GM23248 (cell line): ENCODE measurements around the gene MARF1. TPM values are rescaled to one million over a fixed set of nuclear protein-coding genes. Genes with fewer than 3 reads are reported as not detected.
"Not testable (repeated sequence)": the region's sequence is repeated elsewhere in the genome, so short reads cannot be mapped to it uniquely, and the experiment has no call there.

Experiments used
- DNase-seq: peaks from one replicate; pipeline ENCODE4 v3.0.0-alpha.2; 2015
- H2AFZ ChIP-seq: fragments of 200-600 bp; sonication (generic); 2 replicates; pipeline ENCODE4 v1.6.1; 2016; ENCODE audit warnings: antibody characterized with exemption
- H3F3A ChIP-seq: fragments of 200-600 bp; sonication (generic); 2 replicates; pipeline ENCODE4 v1.6.1; 2016; ENCODE audit warnings: mild to moderate bottlenecking, antibody characterized with exemption, mixed run types; ENCODE audit not compliant: insufficient read depth
- H3K27ac ChIP-seq: fragments of 200-600 bp; sonication (generic); 2 replicates; pipeline ENCODE4 v1.5.1; 2016; ENCODE audit warnings: mild to moderate bottlenecking
- H3K27me3 ChIP-seq: fragments of 200-600 bp; sonication (generic); replicated peaks from 2 replicates; pipeline ENCODE4 v1.6.1; 2016; ENCODE audit warnings: mild to moderate bottlenecking; ENCODE audit not compliant: insufficient read depth
- H3K36me3 ChIP-seq: fragments of 200-600 bp; sonication (generic); 2 replicates; pipeline ENCODE4 v1.6.1; 2016; ENCODE audit warnings: low read depth, mild to moderate bottlenecking
- H3K4me1 ChIP-seq: fragments of 200-600 bp; sonication (generic); 2 replicates; pipeline ENCODE4 v1.6.1; 2016; ENCODE audit warnings: mild to moderate bottlenecking; ENCODE audit not compliant: insufficient read depth
- H3K4me2 ChIP-seq: fragments of 200-600 bp; sonication (generic); one replicate; pipeline ENCODE4 v1.6.1; 2016; ENCODE audit warnings: mild to moderate bottlenecking; ENCODE audit not compliant: unreplicated experiment
- H3K4me3 ChIP-seq: fragments of 200-600 bp; sonication (generic); 2 replicates; pipeline ENCODE4 v1.5.1; 2016; ENCODE audit warnings: mild to moderate bottlenecking
- H3K79me2 ChIP-seq: fragments of 200-600 bp; sonication (generic); 2 replicates; pipeline ENCODE4 v1.6.1; 2016; ENCODE audit warnings: mild to moderate bottlenecking; ENCODE audit not compliant: insufficient read depth
- H3K9ac ChIP-seq: fragments of 200-600 bp; sonication (generic); 2 replicates; pipeline ENCODE4 v1.6.1; 2016; ENCODE audit warnings: mild to moderate bottlenecking
- H3K9me2 ChIP-seq: fragments of 200-600 bp; sonication (generic); 2 replicates; pipeline ENCODE4 v1.6.1; 2016; ENCODE audit warnings: mixed run types, mild to moderate bottlenecking, moderate library complexity; ENCODE audit not compliant: insufficient read depth
- H3K9me3 ChIP-seq: fragments of 200-600 bp; sonication (generic); one replicate; pipeline ENCODE4 v1.6.1; 2017; ENCODE audit warnings: low read depth
- H4K20me1 ChIP-seq: fragments of 200-600 bp; sonication (generic); 2 replicates; pipeline ENCODE4 v1.6.0; 2016; ENCODE audit not compliant: insufficient read depth
- EZH2 ChIP-seq: fragments of 200-600 bp; sonication (generic); IDR thresholded peaks from 2 replicates; pipeline ENCODE4 v1.6.1; 2018; ENCODE audit warnings: antibody characterized with exemption, mild to moderate bottlenecking; ENCODE audit not compliant: insufficient read depth, poor library complexity, severe bottlenecking
- EZH2phosphoT487 ChIP-seq: fragments of 200-600 bp; sonication (generic); IDR thresholded peaks from 2 replicates; pipeline ENCODE4 v1.6.1; 2018; ENCODE audit warnings: antibody characterized with exemption, moderate library complexity, mild to moderate bottlenecking, low read depth; ENCODE audit not compliant: insufficient read depth
- WGBS, 2 experiments: methylation state at CpG; one replicate each; pipeline ENCODE4 v1.1.6; 2015 to 2017; ENCODE audit warnings: low lambda C conversion rate in 2 of 2, low coverage in 1 of 2; ENCODE audit errors: missing lambda C conversion rate in 2 of 2; 5-methylcytosine and 5-hydroxymethylcytosine counted together
- in situ Hi-C: fragments of 300-500 bp; cut with MboI; formaldehyde crosslinking; loops from 2 replicates; pipeline ENCODE4 v1.15.0; 2020
- polyA plus RNA-seq: library from polyadenylated mRNA; unstranded; fragments of >200 nt; fragmentation: Nextera tagmentation; extraction: Ambion mirVana; gene quantifications from 2 replicates; pipeline ENCODE4 v1.2.1, GENCODE V29; 2016
- total RNA-seq: library from RNA; depleted of rRNA; stranded (reverse); fragments of >200 nt; shearing (Covaris generic); gene quantifications from 2 replicates; pipeline ENCODE4 v1.2.3, GENCODE V29; 2014

Gene MARF1
- total and polyA plus RNA-seq, 2 experiments from 2014 or later: 9.2 to 20.1 TPM

DNA sequence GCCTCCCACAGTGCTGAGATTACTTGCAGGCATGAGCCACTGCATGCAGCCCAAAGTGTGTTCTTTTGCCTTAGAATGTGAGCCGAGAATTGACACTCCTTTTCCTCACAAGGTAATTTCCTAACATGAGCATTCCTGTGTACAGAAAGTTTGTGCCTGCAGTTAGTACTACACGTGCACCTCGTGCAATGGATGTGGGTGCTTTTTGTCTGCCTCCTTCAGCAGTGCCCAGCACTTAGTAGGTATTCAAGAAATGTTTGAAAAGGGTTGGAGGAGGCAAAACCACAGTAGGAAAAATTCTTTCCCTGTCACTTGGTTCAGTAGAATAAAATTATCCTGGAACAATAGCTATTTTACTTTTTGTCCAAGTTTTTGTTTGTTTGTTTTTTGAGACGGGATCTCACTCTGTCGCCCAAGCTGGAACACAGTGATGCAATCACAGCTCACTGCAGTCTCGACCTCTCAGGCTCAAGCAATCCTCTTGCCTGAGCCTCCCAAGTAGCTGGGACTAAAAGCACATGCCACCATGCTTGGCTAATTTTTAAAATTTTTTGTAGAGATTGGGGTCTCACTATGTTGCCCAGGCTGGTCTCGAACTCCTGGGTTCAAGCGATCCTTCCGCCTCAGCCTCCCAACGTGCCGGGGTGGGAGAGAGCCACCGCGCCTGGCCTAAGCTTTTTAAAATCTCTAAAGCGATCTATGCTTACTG lies 9.5 kb upstream of the MARF1 start:
- TF ChIP-seq EZH2 (no peak), EZH2phosphoT487 (no peak)
- Histone ChIP-seq H3K36me3 (no peaks in the 10 kb centered on the region; the same call in 1 of the 2 replicates), H3K4me2 (no peak overlapping the region), H3F3A (peaks cover 24% of the 10 kb centered on the region), H3K9me2 (no peaks in the 10 kb centered on the region), H3K4me3 (peak overlapping the region; percentile 66; the same call in 1 of the 2 replicates), H2AFZ (no peak overlapping the region), H3K9ac (peak overlapping the region; percentile 51; the same call in 1 of the 2 replicates), H3K79me2 (peaks cover 70% of the 10 kb centered on the region), H3K4me1 (peaks cover 27% of the 10 kb centered on the region), H3K9me3 (no peaks in the 10 kb centered on the region), H4K20me1 (0 out of 2 replicates have a peak, but pooled peaks cover 6% of the 10 kb centered on the region), H3K27ac (peak overlapping the region; percentile 69; the same call in 1 of the 2 replicates), H3K27me3 (no peaks in the 10 kb centered on the region)
- DNase-seq: no peak
- in situ Hi-C loops: no loop called here
- WGBS, 2 experiments: 73 to 76% methylated on average over 14 of the region's 14 CpGs

GRCh38 chr16:15650698-15651171 lies 7.8 kb upstream of the MARF1 start:
- DNase-seq: peak; percentile 65
- TF ChIP-seq EZH2phosphoT487: no peak
- no peak for TF ChIP-seq EZH2
- H3K79me2 ChIP-seq: peaks cover 54% of the 10 kb centered on the region
- no peaks in the 10 kb centered on the region for H3K9me2 ChIP-seq
- peak overlapping the region; percentile 73 for H2AFZ ChIP-seq
- H4K20me1 ChIP-seq: 0 out of 2 replicates have a peak, but pooled peaks cover 6% of the 10 kb centered on the region
- peak overlapping the region; percentile 91 for H3K4me3 ChIP-seq
- H3K9ac ChIP-seq: peak overlapping the region; percentile 94
- H3K4me1 ChIP-seq: peaks cover 27% of the 10 kb centered on the region
- H3K27me3 ChIP-seq: no peaks in the 10 kb centered on the region
- in situ Hi-C loops: no loop called here
- H3K9me3 ChIP-seq: no peaks in the 10 kb centered on the region
- peaks cover 25% of the 10 kb centered on the region for H3F3A ChIP-seq
- 2% methylated on average over 13 to 18 of the region's 18 CpGs for WGBS, 2 experiments
- peak overlapping the region; percentile 69 for H3K27ac ChIP-seq
- peak overlapping the region; percentile 86 for H3K4me2 ChIP-seq
- H3K36me3 ChIP-seq: no peaks in the 10 kb centered on the region

DNA sequence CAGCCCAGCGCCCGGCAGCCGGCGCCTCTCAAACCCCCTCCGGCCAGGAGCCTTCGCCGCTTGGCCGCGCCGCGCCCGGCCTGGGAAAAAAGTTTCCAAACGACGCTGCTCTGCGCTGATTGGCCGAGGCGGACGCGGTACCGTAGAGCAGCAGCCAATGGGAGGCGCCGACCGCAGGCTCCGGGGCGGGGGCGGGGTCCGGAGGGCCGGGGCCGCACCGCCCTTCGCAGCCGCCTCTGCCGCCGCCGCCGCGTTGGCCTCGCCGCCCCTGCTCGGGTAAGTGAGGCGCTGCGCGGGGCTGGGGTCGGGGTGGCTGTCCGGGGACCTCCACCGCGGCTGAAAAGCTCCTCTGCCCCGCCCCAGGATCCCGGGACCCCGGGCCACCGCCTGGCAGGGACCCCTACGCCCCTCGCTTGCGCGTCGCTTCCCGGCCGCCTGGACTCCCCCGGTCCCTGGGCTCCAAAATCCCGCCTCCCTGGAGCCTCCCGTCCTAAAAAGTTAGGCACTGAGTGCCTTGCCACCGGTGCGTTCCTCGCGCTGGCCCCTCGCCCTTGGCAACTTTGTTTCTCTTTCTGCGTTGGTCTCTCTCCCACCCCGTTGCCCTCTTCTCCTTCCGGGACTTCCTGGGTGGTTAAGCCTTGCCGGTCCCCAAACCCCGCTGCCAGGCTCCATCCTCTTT lies 7.2 kb upstream of the MARF1 start, which contains the start of gene NDE1:
Gene NDE1 (plus strand): TSS at position 227 of the 679 bp plus-strand sequence. CDS start 14,534 bp downstream, outside the sequence.
- peaks cover 31% of the 10 kb centered on the region for H3F3A ChIP-seq
- H2AFZ ChIP-seq: peak within 1 kb of the TSS; percentile 83
- no peaks in the 10 kb centered on the region for H3K36me3 ChIP-seq
- H3K27ac ChIP-seq: peak within 1 kb of the TSS; percentile 69
- no peak for TF ChIP-seq EZH2
- TF ChIP-seq EZH2phosphoT487: no peak
- no peaks in the 10 kb centered on the region for H3K9me3 ChIP-seq
- 1% methylated on average over 32 to 47 of the region's 71 CpGs for WGBS, 2 experiments
- peak within 1 kb of the TSS; percentile 86 for H3K4me2 ChIP-seq
- peak within 1 kb of the TSS; percentile 91 for H3K4me3 ChIP-seq
- H4K20me1 ChIP-seq: 0 out of 2 replicates have a peak, but pooled peaks cover 6% of the 10 kb centered on the region
- peaks cover 50% of the 10 kb centered on the region for H3K79me2 ChIP-seq
- H3K9ac ChIP-seq: peak within 1 kb of the TSS; percentile 94
- in situ Hi-C loops: no loop called here
- peaks cover 29% of the 10 kb centered on the region for H3K4me1 ChIP-seq
- H3K27me3 ChIP-seq: no peaks in the 10 kb centered on the region
- DNase-seq: peak; percentile 98
- no peaks in the 10 kb centered on the region for H3K9me2 ChIP-seq

DNA sequence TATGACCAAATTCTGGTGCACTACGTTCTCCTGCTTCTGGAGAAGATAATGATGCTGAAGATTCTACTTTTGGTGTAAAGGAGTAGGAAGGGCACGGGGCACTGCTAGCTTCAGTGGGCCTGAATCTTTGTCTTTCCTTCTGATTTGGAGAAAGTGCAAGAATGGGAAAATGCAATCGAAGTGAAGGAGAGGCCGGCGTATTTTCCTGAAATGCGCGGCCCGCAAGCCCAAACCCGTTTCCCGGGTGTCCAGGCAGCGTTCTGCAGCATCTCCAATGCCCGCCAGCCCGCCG lies 6.7 kb upstream of the MARF1 start:
- no peaks in the 10 kb centered on the region for H3K36me3 ChIP-seq
- WGBS, 2 experiments: 1% methylated on average over 12 to 14 of the region's 14 CpGs
- TF ChIP-seq EZH2: no peak
- no peak for TF ChIP-seq EZH2phosphoT487
- no peaks in the 10 kb centered on the region for H3K27me3 ChIP-seq
- H3K9me3 ChIP-seq: no peaks in the 10 kb centered on the region
- peak overlapping the region; percentile 83 for H2AFZ ChIP-seq
- DNase-seq: no peak
- in situ Hi-C loops: no loop called here
- H4K20me1 ChIP-seq: 0 out of 2 replicates have a peak, but pooled peaks cover 6% of the 10 kb centered on the region
- peaks cover 45% of the 10 kb centered on the region for H3K79me2 ChIP-seq
- H3K4me3 ChIP-seq: peak overlapping the region; percentile 91
- H3K9me2 ChIP-seq: no peaks in the 10 kb centered on the region
- H3K9ac ChIP-seq: peak overlapping the region; percentile 94
- H3K27ac ChIP-seq: peak overlapping the region; percentile 69
- peaks cover 36% of the 10 kb centered on the region for H3F3A ChIP-seq
- peak overlapping the region; percentile 74 for H3K4me2 ChIP-seq
- peaks cover 34% of the 10 kb centered on the region for H3K4me1 ChIP-seq

- H3K27me3 ChIP-seq, H3K36me3 ChIP-seq, in situ Hi-C loops, H3K9me3 ChIP-seq, DNase-seq, H4K20me1 ChIP-seq, H3K9me2 ChIP-seq: not testable (repeated sequence)
- H3F3A ChIP-seq: peaks cover 40% of the 10 kb centered on the region
- H3K4me3 ChIP-seq: peak overlapping the region; percentile 91
- H3K79me2 ChIP-seq: peaks cover 41% of the 10 kb centered on the region
- peaks cover 38% of the 10 kb centered on the region for H3K4me1 ChIP-seq
- peak overlapping the region; percentile 94 for H3K9ac ChIP-seq
- peak overlapping the region; percentile 74 for H3K4me2 ChIP-seq
- WGBS, 2 experiments: 65 to 67% methylated on average over 16 to 17 of the region's 17 CpGs
- peak overlapping the region; percentile 69 for H3K27ac ChIP-seq
- H2AFZ ChIP-seq: peak overlapping the region; percentile 83
These were observed 6.4 kb upstream of the MARF1 start for GRCh38 chr16:15649311-15649710.
